DMS 273 treated with DMSO at 0.1 percent for 48 hours (cell line): Measurements from ENCODE around the gene STYXL2.

Experiments used
- DNase-seq: peaks from one replicate; lab custom pipeline; 2025; lab: John Stamatoyannopoulos, UW

The STYXL2 gene

DNA sequence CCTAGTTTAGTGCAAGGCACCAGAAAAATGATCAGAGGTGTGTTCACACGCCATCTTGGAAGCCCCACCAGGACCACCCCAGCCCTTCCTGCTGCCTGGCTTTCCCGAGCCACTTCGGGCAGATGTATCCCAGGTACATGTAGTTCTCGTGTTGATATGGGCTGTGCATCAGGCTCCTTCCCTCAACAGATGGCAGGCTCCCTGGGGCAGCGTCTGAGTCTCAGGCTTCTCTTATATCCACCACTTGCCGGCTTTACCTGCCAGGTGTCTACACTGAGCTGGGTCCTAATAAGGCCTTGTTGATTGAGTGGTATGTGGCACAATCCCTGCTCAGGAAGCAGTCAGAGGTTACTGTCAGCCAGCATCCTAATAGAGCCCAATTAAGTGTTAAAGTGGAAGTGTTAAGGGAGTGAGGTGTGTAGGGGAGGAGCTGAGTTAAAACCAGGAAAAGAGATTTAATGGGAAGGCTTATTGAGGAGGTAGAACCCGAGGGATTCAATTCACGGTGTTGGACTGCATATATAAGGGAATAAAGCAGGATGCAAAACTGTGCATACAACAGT lies 12.2 kb upstream of the STYXL2 start:
- no peak for DNase-seq

DNA sequence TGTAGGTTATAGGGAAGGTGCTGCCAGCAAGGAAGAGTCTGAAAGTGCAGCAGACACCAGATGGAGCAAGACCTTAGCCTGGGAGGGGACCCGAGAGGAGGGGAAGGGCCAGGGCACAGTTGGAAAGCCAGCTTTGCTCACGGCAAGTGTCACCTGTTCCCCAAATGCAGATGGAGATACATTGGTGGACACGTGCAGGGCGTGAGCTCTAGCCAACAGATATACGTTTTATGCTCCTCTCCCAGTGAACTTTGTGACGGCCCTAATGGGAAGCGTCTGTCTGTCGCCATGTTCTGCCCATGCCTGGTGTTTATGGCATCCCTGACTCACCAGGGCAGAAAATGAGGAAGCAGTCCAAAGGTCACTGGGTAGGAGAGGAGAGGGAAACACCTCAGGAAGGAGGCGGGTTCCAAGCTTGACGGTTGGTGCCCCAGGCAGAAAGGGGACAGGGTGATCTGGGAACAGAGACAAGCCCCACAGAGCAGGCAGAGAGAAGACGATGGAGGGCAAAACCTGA lies 11.3 kb upstream of the STYXL2 start:
- no peak for DNase-seq

DNA sequence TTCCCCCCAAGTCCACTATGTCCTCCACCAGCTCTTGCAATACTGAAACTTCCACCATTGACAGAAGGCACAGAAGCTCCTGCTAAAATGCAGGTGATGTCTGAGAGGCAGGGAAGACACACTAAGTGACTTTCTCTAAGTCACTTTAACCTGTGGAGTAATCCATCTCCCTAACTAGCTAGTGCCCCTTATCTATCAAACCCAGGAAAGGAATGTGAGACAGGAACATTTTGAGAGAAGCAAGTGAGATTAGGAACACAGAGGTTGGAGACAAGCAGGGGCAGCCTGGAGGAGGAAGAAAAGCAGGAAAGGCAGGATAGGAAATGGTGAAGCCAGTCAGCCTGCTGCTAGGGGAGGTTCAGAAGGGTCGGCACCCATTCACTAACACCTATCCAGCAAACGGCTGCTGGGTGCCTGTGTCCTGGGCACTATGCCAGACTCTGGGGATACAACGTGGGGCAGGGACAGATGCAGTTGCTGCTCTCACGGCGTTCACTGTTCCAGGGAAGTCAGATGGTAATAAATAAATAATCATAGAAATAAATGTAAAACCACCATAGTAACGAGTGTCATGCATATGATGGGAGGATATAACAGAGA lies 10.7 kb upstream of the STYXL2 start:
- no peak for DNase-seq

DNA sequence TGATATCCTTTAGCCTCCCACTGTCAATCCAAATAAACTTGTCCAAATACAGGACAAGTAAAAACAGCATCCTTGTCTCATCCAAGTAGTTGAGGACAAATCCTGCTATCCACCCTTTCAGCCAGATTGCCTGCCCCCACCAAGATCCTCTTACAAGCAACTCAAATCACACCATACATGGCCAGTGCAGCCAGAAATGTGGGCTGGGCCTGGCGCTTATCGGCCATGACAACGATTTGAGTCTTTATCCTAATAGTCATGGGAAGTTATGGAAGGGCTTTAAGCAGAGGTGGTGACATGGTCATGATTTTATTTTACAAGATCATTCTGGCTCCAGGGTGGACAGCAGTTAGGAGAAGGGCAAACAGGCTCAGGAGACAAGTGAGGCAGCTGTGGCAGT lies 10.0 kb upstream of the STYXL2 start:
- no peak for DNase-seq

DNA sequence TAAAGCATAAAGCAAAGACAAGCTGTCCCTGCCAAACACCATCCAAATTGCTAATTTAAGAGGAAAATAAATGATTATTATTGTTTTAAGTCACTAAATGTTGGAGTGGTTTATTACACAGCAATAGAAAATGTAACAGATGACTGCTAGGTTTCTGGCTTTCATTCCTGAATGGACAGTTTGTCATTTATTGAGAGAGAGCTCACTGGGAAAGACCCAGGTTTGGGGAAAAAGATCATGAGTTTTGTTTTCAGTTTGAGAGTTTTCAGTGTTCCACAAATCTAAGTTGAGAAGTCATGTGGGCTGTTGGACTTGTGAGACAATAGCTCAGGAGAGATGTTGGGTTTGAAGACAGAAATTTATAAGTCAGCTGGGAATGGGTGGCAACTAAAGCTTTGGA lies 9.1 kb upstream of the STYXL2 start:
- no peak for DNase-seq

DNA sequence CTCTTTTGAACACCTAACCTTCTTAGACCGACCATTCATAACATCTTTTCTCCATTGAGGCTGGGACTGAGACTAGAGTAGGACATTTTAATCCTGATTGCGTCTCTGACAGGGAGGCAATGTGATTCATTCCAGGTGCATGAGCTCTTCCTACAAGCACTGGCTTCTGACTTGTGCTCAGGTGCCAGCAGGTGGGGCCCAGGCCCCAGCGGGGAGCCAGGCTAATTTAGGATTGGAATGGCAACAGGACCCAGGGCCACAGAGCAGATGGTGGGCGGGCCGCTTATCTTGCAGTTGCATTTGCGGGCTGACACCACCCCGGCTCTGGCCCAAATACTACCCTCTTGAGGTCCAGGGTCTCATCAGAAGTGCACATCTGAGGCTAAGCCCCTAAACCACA lies 7.8 kb upstream of the STYXL2 start:
- no peak for DNase-seq

DNA sequence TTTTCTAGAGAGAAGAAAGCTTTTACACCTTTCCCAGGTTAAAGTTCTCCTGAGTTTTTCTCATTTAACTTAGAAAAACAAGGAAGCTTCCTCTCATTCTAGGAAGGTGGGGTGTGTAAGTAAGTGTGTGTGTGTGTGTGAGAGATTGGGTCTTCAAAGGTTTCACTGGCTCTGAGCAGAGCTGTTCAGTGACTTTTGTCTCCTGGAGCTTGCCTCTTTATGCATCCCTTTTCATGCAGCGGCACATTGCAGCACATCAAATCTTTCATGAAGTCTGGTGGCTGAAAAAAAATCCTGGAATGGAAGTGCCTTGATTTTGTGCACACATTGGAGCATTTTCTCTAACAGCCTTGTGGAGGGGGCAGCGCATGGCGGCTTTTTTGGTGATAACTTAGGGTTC lies 7.1 kb upstream of the STYXL2 start:
- no peak for DNase-seq

DNA sequence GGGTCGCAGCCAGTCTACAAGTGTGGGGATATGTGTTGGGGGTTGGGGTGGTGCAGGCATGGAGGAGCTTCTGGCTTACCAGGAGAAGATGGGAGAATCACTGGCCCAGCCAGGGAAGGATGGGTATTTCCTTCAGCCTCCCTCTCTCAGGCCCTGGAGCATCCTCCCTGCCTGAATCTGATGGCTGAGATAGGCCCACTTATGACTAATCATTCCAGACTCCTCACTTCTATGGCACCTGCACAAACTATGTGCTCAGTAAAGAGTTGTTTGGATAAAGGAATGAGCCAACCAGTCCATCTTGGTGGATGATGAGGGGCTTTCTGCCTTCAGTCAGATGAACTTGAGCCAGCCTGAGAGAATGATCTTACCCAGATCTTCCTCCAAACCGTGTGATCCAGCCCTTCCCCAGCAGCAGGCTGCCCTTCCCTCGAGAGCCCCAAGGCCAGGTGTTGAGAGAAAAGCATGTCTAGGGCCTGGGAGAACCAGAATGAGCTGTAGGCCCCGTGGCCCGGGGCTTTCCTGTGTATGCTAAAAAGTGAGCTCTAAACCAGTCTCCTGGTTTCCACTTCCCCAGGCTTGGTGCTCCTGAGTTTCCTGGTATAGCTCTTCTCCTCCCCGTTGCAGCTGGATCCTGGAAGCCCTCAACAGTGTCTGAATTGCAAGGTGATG lies 5.0 kb upstream of the STYXL2 start:
- DNase-seq, result no peak

DNA sequence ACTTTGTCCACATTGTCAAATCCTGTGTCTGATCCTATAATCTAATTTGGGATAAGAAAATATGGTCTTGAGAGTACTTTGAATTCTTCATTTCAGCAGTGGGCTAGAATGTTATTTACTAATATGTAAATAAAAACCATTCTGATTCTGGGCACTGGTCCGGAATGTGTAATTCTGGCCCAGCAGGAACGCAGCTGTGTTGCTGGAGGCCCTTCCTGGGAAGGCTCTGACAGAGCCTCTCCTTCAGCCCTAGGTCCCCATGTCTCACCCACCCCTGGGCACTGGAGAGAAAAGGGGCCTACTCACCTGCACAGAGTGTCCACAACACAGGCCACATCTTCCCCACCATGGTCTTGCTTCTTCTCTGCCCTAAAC lies 3.9 kb upstream of the STYXL2 start:
- no peak for DNase-seq

DNA sequence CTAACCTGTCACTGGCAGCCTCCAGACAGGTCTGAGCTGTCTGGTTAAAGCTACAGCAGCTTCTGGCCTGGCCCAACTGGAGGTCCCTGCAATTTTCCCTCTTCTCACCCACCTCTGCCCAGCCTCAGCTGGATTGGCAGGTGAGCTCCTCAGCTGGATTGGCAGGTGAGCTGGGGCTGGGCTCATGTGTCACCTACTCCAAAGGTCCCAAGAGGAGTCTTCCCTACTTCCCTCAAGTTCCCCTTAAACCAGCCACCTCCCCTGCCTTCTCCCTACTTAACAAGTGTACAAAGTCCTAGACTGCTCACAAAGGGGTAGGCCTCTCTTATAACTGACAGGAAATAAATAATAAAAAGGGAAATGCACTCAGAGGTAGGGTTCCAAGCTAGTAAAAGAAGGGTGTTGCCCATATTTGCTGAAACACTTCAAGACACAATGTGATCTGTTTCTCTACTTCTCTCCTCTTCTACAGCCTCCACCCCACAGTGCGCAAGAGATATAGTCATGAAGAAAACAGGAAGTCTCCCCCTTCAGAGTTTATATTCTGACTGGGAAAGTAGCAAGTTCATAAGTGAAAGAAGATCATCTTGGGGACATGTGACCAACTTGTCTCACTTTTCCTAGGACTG lies 3.4 kb upstream of the STYXL2 start, which contains the start of gene GPA33:
TSS of gene GPA33 (minus strand) at position 64 of the 629 bp plus-strand sequence. CDS start 90 bp downstream, outside the sequence.
- DNase-seq, result no peak

DNA sequence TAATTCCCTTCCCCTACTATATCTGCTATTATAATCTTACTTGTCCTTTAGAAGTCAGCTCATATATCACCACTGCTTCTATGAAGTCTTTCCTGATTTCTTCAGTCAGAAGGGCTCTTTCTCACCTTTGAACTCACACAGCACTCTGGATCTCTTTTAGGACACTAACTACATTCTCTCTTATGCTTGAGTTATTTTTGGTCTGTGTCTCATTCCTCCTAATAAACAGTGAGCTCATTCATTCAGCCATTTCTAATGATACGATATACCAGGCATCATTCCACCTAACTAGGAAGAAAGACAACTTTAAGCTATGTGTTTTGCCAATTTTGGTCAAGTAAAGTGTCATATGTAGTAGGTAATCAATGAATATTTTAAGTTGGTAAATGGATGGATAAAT lies 1.2 kb upstream of the STYXL2 start:
- no peak for DNase-seq

DNA sequence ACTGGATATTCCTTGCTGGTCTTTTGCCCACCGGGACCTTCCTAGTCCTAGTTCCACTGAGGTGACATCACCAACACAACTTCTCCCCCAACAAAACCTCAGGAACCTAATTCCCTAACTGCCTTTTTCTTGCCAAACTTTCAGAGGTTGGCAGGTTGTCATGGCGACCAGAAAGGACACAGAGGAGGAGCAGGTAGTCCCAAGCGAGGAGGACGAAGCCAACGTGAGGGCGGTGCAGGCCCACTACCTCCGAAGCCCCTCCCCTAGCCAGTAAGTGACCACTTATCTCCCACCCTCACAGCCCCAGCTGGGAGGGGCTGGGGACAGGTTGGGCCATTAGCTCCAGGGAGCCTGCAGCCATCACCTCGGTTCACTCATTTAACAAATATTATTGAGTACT lies 815 bp downstream of the STYXL2 start:
- DNase-seq, result no peak

DNA sequence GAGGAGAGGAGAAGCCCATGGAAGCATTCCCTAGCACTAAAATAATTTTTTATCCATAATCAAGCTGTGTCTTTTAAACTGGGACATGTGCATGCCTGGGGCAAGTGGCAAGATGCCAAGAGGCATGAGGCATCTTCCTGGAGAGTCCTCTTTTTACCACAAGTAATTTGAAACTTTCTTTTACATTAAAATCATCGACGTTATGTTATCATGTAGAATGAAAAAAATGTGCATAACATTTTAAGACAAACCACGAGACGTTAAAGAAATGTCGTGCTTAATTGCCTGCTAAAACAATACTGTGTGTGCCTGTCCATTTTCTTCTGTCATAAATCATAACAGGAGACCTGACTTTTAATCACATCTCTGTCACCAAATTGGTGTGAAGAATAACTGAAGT lies 1.5 kb downstream of the STYXL2 start:
- no peak for DNase-seq

DNA sequence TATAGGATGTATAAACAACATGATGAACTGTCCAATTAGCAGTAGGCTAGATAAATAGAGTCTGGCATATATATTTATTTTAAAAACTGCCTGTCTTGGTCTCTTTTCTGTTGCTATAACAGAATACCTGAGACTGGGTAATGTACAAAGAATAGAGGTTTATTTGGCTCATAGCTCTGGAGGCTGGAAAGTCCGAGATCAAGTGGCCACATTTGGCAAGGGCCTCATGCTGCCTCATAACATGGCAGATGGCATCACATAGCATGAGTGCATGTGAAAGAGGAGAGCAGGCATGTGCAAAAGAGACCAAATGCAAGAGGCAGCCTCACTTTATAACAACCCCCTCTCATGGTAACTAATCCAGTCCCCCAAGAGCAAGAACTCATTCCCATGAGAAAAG lies 6.0 kb downstream of the STYXL2 start:
- peak; percentile 68 for DNase-seq

DNA sequence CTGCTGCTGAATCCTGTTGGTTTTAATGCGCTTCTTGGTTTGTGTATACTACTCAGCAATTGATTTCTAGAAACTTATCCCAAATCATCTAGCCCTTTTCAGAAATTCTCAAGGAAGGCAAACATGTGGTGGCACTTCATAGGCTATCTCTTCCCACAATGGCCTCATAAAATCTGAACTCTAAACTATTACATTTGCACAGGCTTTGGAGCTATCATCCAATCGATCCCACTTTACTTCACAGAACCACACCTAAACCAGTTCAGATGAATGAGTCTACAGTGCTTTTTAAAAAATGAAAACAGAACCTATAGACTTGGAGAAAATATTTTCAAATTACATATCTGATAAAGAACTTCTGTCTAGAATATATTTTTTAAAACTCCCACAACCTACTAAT lies 6.9 kb downstream of the STYXL2 start:
- DNase-seq, result no peak

DNA sequence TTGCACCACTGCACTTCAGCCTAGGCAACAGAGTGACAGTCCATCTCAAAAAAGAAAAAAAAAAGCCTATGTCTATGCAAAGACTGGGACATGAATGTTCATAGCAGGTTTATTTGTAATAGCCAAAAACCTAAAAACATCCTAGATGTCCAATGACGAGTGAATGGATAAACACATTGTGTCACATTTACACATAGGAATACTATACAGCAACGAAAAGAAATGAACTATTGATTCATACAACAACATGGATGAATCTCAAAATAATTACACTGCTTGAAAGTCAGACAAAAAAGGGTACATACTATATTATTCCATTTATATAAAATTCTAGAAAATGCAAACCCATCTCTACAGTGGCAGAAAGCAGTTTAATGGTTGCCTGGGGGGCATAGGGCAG lies 7.9 kb downstream of the STYXL2 start:
- DNase-seq, result no peak

DNA sequence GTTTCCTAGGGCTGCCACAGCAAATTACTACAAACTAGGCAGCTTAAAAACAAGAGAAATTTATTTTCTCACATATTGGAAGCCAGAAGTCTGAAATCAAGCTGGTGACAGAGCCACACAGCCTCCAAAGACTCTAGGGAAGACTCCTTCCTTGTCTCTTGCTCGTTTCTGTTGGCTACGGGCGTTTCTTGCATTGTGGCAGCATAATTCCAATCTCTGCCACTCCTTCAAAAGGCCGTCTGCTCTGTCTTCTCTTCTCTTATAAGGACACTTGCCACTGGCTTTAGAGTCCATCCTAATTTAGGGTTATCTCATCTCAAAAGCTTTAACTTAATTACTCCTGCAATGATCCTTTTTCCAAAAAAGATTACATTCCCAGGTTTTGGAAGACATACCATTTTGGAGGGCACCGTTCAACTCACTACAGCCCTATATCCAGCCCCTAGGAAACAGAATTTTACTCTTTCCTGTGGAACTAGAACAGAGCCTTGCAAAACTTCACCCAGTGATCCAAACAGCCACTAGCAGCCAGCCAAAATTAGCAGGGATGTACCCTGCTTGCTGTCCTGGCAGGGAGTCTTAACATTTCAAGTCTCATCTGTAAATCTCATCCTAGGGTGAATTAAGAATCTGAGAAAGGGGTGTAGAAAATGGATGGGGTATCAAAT lies 9.2 kb downstream of the STYXL2 start:
- no peak for DNase-seq

DNA sequence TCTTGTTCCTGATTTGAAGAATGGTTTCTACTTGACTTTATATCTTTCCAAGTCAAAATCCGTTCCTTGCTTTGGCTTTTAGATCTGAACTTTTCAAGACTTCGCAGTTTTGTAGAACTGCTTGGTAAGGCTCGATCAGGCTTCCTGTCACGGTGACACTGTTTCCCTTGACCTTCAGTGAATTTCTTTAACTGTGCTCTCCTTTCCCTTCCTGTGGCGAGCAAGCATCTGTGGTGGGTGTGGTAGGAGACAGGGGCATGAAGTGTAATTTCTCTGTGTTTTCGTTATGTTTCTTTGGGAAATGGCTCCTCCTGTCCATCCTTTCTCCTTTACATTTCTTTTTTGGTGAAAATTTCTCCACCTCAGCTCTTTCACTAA lies 10.4 kb downstream of the STYXL2 start:
- no peak for DNase-seq

DNA sequence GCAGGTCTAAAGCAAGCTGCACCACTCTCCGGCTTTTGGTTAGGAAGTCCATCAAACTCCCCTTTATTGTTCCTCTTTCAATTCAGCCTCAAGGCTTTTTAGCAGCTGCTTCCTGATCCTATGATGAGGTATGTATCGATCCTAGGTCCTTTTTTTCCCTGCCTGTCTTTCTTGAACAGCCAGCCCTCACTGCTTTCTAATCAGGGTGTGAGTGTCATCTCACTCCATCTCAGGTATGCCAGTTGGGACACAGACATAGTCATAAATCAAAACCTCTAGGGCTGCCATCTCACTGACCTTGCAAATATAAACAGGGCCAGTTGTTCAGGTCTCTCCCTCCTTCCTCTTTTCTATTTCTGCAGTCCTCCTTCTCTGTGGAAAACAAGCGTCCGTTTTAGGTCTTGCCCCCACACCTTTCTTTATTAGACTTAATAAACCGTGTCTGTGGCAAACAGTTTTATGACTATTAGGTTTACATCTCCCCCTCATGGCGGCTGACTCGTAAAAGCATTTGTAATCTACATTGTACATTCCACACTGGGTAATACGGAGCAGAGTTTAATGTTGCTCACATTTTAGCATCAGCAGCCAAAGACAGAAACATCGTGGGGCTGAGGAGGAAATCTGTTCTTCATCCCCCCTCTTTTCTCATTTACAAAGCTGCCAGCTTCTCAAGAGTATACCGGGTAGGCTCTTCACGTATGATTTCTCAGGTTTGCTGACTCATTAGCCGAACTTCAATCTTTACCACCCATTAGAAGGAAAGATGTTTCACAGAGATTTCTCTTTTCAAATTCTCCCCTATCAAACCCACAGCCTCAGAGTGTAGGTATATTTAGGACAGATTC lies 11.6 kb downstream of the STYXL2 start:
- DNase-seq, result no peak

DNA sequence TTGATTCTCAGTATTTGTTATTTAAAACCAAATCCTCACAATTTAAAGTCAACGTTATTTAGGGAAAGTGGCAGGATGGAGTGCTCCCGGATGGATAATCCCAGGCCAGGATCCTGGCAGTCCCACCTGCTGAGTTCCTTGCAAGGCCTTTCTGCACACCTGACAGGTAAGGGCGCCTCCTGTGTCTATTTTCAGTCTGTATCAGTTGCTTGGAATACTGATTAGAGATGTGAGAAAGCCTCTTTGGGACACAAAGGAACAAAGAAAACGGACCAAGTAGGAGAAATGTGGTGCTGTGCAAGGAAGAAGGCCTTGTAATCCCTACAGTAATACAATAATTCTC lies 12.2 kb downstream of the STYXL2 start:
- no peak for DNase-seq

DNA sequence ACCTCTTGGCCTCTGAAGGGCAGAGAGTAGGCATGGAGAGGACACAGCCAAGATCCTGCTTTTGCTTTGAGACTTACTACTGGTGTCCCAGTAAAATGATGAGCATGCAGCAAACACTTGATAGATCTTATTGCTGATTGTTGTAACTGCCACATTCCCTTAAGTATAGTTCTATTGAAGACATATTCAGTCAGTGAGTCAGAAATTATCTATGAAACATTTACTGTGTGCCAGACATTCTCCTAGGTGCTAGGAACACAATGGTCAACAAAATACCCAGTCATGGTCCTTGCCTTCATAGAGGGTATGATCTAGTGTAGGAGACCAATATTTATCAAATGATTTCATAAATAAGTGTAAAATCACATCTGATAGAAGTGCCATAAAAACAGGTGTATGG lies 13.6 kb downstream of the STYXL2 start:
- no peak for DNase-seq

DNA sequence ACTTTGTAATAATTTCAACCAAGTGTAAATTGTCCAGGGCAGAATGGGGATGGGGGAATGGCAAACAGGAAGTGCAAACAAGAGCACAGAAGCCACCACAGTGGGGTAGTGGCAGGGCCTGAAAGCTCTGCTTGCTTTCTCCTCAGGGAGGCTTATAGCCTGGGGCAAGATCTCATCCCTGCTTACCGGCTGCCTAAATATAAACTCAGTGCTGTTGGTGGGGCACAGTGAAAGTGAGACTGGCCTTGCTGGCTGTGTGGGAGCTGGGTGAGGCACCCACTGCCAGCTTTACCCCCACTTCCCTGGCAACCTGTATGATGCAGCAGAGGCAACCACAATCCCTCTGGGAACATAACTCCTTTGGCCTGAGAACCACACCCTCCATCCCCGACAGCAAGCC lies 15.2 kb downstream of the STYXL2 start:
- no peak for DNase-seq
